B cell (primary cell): ENCODE data around the gene USP6NL. TPM values are rescaled to one million over a fixed set of nuclear protein-coding genes. Genes with fewer than 3 reads are reported as not detected.
A peak's percentile ranks its signal among the peaks of the same experiment; 100 is the strongest.

Source experiments
- ATAC-seq: fragments of 200-7000 bp; cut with Tn5 transposase; one replicate; pipeline ENCODE4 v1.10.0; 2021; ENCODE audit warnings: low read depth, mild to moderate bottlenecking, moderate number of reproducible peaks, moderate library complexity
- CTCF ChIA-PET: fragments of 350-600 bp; sonication (Branson Sonifier 250); formaldehyde crosslinking; loops from one replicate; lab custom pipeline; 2021; ENCODE audit warnings: antibody characterized with exemption, inconsistent platforms; lab: Charles Lee
- POLR2A ChIA-PET: fragments of 350-600 bp; sonication (Branson Sonifier 250); formaldehyde crosslinking; loops from one replicate; lab custom pipeline; 2021; ENCODE audit warnings: antibody characterized with exemption; lab: Charles Lee
- DNase-seq: peaks from one replicate; pipeline ENCODE4 v3.0.0; 2013
- H2AFZ ChIP-seq: 2 replicates; pipeline ENCODE4 v1.6.1; 2012; ENCODE audit warnings: mild to moderate bottlenecking, low read depth, low read length; ENCODE audit not compliant: insufficient read depth, poor library complexity, severe bottlenecking
- H3K27ac ChIP-seq, 2 donors: 1 replicate in 1 of 2; 2 replicates in 1 of 2; pipeline ENCODE4 v1.5.1; 2012 to 2013; ENCODE audit warnings: low read length in 2 of 2, mild to moderate bottlenecking in 2 of 2, moderate library complexity in 1 of 2
- H3K27me3 ChIP-seq, 4 experiments: fragments of 200-600 bp in 1 of 4; sonication (generic) in 1 of 4; replicated peaks in 1 of 4; 1 replicate in 2 of 4; 2 replicates in 2 of 4; pipeline versions ENCODE4 v1.6.1 to v1.7.0; 2013 to 2016; ENCODE audit warnings: low read length in 3 of 4, mild to moderate bottlenecking in 2 of 4, mixed read lengths in 1 of 4, moderate library complexity in 1 of 4; ENCODE audit not compliant: insufficient read depth in 4 of 4, control insufficient read depth in 3 of 4; ENCODE audit errors: control extremely low read depth in 1 of 4
- H3K36me3 ChIP-seq, 2 experiments: replicated peaks in 1 of 2; 1 replicate in 1 of 2; 2 replicates in 1 of 2; pipeline versions ENCODE4 v1.6.1 to v1.7.1; 2013; ENCODE audit warnings: low read length in 1 of 2; ENCODE audit not compliant: insufficient read depth in 2 of 2, control insufficient read depth in 1 of 2; ENCODE audit errors: control extremely low read depth in 1 of 2, extremely low read depth in 1 of 2
- H3K4me1 ChIP-seq, 2 donors: fragments of 200-600 bp in 1 of 2; sonication (generic) in 1 of 2; 1 replicate in 1 of 2; 2 replicates in 1 of 2; pipeline versions ENCODE4 v1.5.1 to v1.6.1; 2013 to 2017; ENCODE audit warnings: low read length in 2 of 2; ENCODE audit not compliant: control insufficient read depth in 2 of 2, insufficient read depth in 2 of 2
- H3K4me2 ChIP-seq: replicated peaks from 2 replicates; pipeline ENCODE3; 2012; ENCODE audit warnings: mild to moderate bottlenecking, low read depth, low read length; ENCODE audit not compliant: poor library complexity, severe bottlenecking
- H3K4me3 ChIP-seq, 5 experiments: fragments of 200-600 bp in 1 of 5; sonication (generic) in 1 of 5; 1 replicate in 3 of 5; 2 replicates in 2 of 5; pipeline versions ENCODE4 v1.5.1 to v1.7.0; 2011 to 2016; ENCODE audit warnings: low read length in 4 of 5, mild to moderate bottlenecking in 4 of 5, low read depth in 2 of 5, control low read depth in 1 of 5, moderate library complexity in 1 of 5; ENCODE audit not compliant: insufficient read depth in 1 of 5; ENCODE audit errors: control extremely low read depth in 1 of 5, extremely low read depth in 1 of 5
- H3K79me2 ChIP-seq: fragments of 200-600 bp; sonication (generic); one replicate; pipeline ENCODE4 v1.6.0; 2016; ENCODE audit warnings: low read length; ENCODE audit not compliant: control insufficient read depth, insufficient read depth
- H3K9ac ChIP-seq: fragments of 200-600 bp; sonication (generic); 2 replicates; pipeline ENCODE4 v1.6.1; 2017; ENCODE audit warnings: mild to moderate bottlenecking, low read length, moderate library complexity
- H3K9me3 ChIP-seq, 3 donors: one replicate each; pipeline versions ENCODE4 v1.6.1 to v1.7.1; 2013; ENCODE audit warnings: low read length in 2 of 3; ENCODE audit not compliant: control insufficient read depth in 2 of 3, insufficient read depth in 1 of 3; ENCODE audit errors: control extremely low read depth in 1 of 3
- H4K20me1 ChIP-seq: 2 replicates; pipeline ENCODE4 v1.6.0; 2012; ENCODE audit warnings: mild to moderate bottlenecking, low read length; ENCODE audit not compliant: insufficient read depth, control insufficient read depth, poor library complexity, severe bottlenecking
- H3K27ac Mint-ChIP-seq: one replicate; pipeline ENCODE4 v1.8.0; 2021; ENCODE audit warnings: mixed read lengths
- H3K27me3 Mint-ChIP-seq: one replicate; pipeline ENCODE4 v1.8.0; 2021; ENCODE audit warnings: mixed read lengths
- H3K4me1 Mint-ChIP-seq: one replicate; pipeline ENCODE4 v1.8.0; 2021; ENCODE audit warnings: mixed read lengths
- H3K4me3 Mint-ChIP-seq: one replicate; pipeline ENCODE4 v1.8.0; 2021; ENCODE audit warnings: mixed read lengths
- H3K9me3 Mint-ChIP-seq: one replicate; pipeline ENCODE4 v1.8.0; 2022; ENCODE audit warnings: mixed read lengths; ENCODE audit not compliant: insufficient read depth
- EZH2 ChIP-seq: IDR thresholded peaks from 2 replicates; pipeline ENCODE4 v1.6.1; 2012; ENCODE audit warnings: borderline replicate concordance, low read depth, mild to moderate bottlenecking, moderate library complexity, low read length; ENCODE audit not compliant: insufficient read depth, poor library complexity, severe bottlenecking
- WGBS: methylation state at CpG from one replicate; pipeline ENCODE4 v1.1.5; 2013; ENCODE audit warnings: missing lambda C conversion rate; ENCODE audit not compliant: insufficient coverage; 5-methylcytosine and 5-hydroxymethylcytosine counted together
- intact Hi-C: fragments of 100-400 bp; cut with micrococcal nuclease; formaldehyde crosslinking; loops from one replicate; pipeline ENCODE4 v1.10.0; 2022
- polyA plus RNA-seq: library from polyadenylated mRNA; depleted of rRNA; stranded (reverse); fragments of >200 nt; gene quantifications from 2 replicates; pipeline ENCODE4 v1.2.3, GENCODE V29; 2012
- total RNA-seq, 2 donors: library from RNA; stranded (reverse); fragments of 120-200 nt in 1 of 2; gene quantifications; 1 replicate in 1 of 2; 2 replicates in 1 of 2; pipeline versions ENCODE4 v1.2.3 to v1.2.4, GENCODE V29; 2013 to 2022
- TF ChIP-seq, protein P1 (sequence below): fragments of 200-600 bp; IDR thresholded peaks from one replicate; pipeline ENCODE4 v1.8.0; 2022; ENCODE audit warnings: antibody characterized with exemption, mild to moderate bottlenecking

USP6NL gene
- total and polyA plus RNA-seq, 2 donors (not counting 1 experiment from before 2014, with no cell fraction given) = 27.0 to 61.5 TPM

DNA sequence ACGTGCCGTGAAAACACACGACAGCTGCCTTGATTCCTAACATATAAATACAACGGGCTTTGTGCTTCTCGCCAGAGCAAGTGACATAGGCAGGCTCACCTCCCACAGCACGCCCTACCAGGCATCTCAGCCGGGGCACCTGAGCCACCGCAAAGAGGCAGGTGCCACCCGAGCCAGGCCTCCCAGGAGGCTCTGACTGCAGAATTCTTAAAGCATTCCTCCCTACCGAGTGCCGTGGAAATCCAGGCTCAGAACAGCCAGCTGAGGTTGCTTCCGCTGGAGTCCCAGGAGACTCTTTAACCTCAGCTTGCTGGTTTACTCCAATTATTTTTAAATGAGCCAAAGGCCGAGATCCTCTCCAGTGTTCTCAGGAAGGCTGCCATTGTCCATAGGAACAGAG, 206.5 kb downstream of the USP6NL start:
- TF ChIP-seq, protein P1, sequence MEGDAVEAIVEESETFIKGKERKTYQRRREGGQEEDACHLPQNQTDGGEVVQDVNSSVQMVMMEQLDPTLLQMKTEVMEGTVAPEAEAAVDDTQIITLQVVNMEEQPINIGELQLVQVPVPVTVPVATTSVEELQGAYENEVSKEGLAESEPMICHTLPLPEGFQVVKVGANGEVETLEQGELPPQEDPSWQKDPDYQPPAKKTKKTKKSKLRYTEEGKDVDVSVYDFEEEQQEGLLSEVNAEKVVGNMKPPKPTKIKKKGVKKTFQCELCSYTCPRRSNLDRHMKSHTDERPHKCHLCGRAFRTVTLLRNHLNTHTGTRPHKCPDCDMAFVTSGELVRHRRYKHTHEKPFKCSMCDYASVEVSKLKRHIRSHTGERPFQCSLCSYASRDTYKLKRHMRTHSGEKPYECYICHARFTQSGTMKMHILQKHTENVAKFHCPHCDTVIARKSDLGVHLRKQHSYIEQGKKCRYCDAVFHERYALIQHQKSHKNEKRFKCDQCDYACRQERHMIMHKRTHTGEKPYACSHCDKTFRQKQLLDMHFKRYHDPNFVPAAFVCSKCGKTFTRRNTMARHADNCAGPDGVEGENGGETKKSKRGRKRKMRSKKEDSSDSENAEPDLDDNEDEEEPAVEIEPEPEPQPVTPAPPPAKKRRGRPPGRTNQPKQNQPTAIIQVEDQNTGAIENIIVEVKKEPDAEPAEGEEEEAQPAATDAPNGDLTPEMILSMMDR = no peak
- TF ChIP-seq EZH2 = no peak
- peaks cover 69% of the 10 kb centered on the region for H3K4me1 Mint-ChIP-seq
- intact Hi-C loops = no loop called here
- 16% methylated on average over 13 of the region's 13 CpGs for WGBS
- Histone ChIP-seq H3K4me2 (peak overlapping the region; percentile 61), H2AFZ (no peak overlapping the region), H3K79me2 (no peaks in the 10 kb centered on the region), H3K36me3 (no peaks in the 10 kb centered on the region), H4K20me1 (no peaks in the 10 kb centered on the region), H3K27ac (no peak overlapping the region), H3K4me1 (peaks cover 59 to 64% of the 10 kb centered on the region in 2 donors), H3K27me3 (no peaks in the 10 kb centered on the region), H3K9ac (no peak overlapping the region), H3K4me3 (no peak overlapping the region), H3K9me3 (peaks cover 0 to 14% (median 3%) of the 10 kb centered on the region in 3 donors)
- H3K27ac Mint-ChIP-seq = peak overlapping the region; percentile 46
- H3K27me3 Mint-ChIP-seq = no peaks in the 10 kb centered on the region
- ChIA-PET CTCF (no interaction called here), POLR2A (no interaction called here)
- DNase-seq = peak; percentile 25
- ATAC-seq = no peak
- peak overlapping the region; percentile 52 for H3K4me3 Mint-ChIP-seq
- peaks cover 8% of the 10 kb centered on the region for H3K9me3 Mint-ChIP-seq

Other genes with a start within 250 kb of the USP6NL start
- 8.7 and 9.6 TPM in 2 replicates for gene ECHDC3, start 130.7 kb upstream of the USP6NL start, total RNA-seq
- 1.9 and 3.9 TPM in 2 replicates for gene ECHDC3, start 130.7 kb upstream of the USP6NL start, polyA plus RNA-seq
- gene PROSER2, start 211.7 kb upstream of the USP6NL start, total RNA-seq = 0.07 TPM in 1 of 2 replicates, not detected in the other
- gene PROSER2, start 211.7 kb upstream of the USP6NL start, polyA plus RNA-seq = 0.10 TPM in 1 of 2 replicates, not detected in the other